Muscle of leg (tissue), 11 donors: ENCODE measurements around the gene DNAJC15. TPM values are rescaled to one million over a fixed set of nuclear protein-coding genes. Genes with fewer than 3 reads are reported as not detected.
"Not testable (repeated sequence)": the region's sequence is repeated elsewhere in the genome, so short reads cannot be mapped to it uniquely, and the experiment has no call there.

Source experiments
- DNase-seq: peaks from one replicate; pipeline ENCODE4 v3.0.0; 2013
- H3K27ac ChIP-seq: one replicate; pipeline ENCODE4 v1.5.1; 2013; ENCODE audit warnings: mild to moderate bottlenecking, low read length, control low read depth
- H3K27me3 ChIP-seq: one replicate; pipeline ENCODE4 v1.6.1; 2013; ENCODE audit warnings: low read length; ENCODE audit not compliant: control insufficient read depth, insufficient read depth
- H3K36me3 ChIP-seq: one replicate; pipeline ENCODE4 v1.6.1; 2013; ENCODE audit warnings: low read length; ENCODE audit not compliant: control insufficient read depth, insufficient read depth
- H3K4me1 ChIP-seq: one replicate; pipeline ENCODE4 v1.6.1; 2013; ENCODE audit warnings: low read length; ENCODE audit not compliant: control insufficient read depth, insufficient read depth
- H3K4me3 ChIP-seq: one replicate; pipeline ENCODE4 v1.5.1; 2013; ENCODE audit warnings: low read length, control low read depth
- H3K9me3 ChIP-seq: replicated peaks from 2 replicates; pipeline ENCODE4 v1.6.1; 2013; ENCODE audit warnings: low read depth, low read length; ENCODE audit not compliant: control insufficient read depth
- WGBS: methylation state at CpG from one replicate; pipeline ENCODE4 v1.1.5; 2013; ENCODE audit warnings: missing lambda C conversion rate; ENCODE audit not compliant: insufficient coverage; 5-methylcytosine and 5-hydroxymethylcytosine counted together
- polyA plus RNA-seq, 8 donors: library from polyadenylated mRNA; unstranded; fragments of 120-200 nt; gene quantifications; one replicate each; pipeline versions ENCODE4 v1.2.1 to v1.2.3, GENCODE V29; 2013; ENCODE audit warnings: inconsistent platforms in 1 of 8, low replicate concordance in 1 of 8; ENCODE audit not compliant: insufficient read length in 8 of 8, insufficient read depth in 1 of 8
- total RNA-seq: library from RNA; stranded (reverse); fragments of 120-200 nt; gene quantifications from one replicate; pipeline ENCODE4 v1.2.4, GENCODE V29; 2013

Gene DNAJC15
- total and polyA plus RNA-seq, 9 donors: 14.4 to 23.7 (median 20.2) TPM

GRCh38 chr13:42986176-42986574 lies 37.2 kb upstream of the DNAJC15 start:
- Histone ChIP-seq H3K4me1 (peaks cover 7% of the 10 kb centered on the region), H3K27ac (no peak overlapping the region), H3K9me3 (no peaks in the 10 kb centered on the region), H3K27me3 (no peaks in the 10 kb centered on the region), H3K4me3 (no peak overlapping the region), H3K36me3 (peaks cover 6% of the 10 kb centered on the region)
- DNase-seq: no peak
- WGBS: no CpG with 5 or more reads among the region's 7 CpGs

GRCh38 chr13:42990291-42991232 lies 32.8 kb upstream of the DNAJC15 start:
- Histone ChIP-seq H3K4me1 (peaks cover 15% of the 10 kb centered on the region), H3K27me3 (no peaks in the 10 kb centered on the region), H3K4me3 (peak overlapping the region; percentile 66), H3K36me3 (peaks cover 6% of the 10 kb centered on the region), H3K9me3 (no peaks in the 10 kb centered on the region), H3K27ac (peak overlapping the region; percentile 88)
- DNase-seq: peak; percentile 89
- no CpG with 5 or more reads among the region's 10 CpGs for WGBS

GRCh38 chr13:42991233-42991897 lies 32.0 kb upstream of the DNAJC15 start:
- H3K27me3 ChIP-seq, H3K9me3 ChIP-seq, DNase-seq, H3K36me3 ChIP-seq: not testable (repeated sequence)
- H3K4me3 ChIP-seq: peak overlapping the region; percentile 66
- peak overlapping the region; percentile 88 for H3K27ac ChIP-seq
- H3K4me1 ChIP-seq: peaks cover 11% of the 10 kb centered on the region
- WGBS: 79% methylated on average over 8 of the region's 15 CpGs

GRCh38 chr13:42991898-42992763 lies 31.3 kb upstream of the DNAJC15 start, which contains the start of gene EPSTI1:
EPSTI1 (minus strand) TSS chr13:42992241; CDS start chr13:42992165, 76 bp downstream.
- H3K27me3 ChIP-seq: no peaks in the 10 kb centered on the region
- peaks cover 11% of the 10 kb centered on the region for H3K4me1 ChIP-seq
- peak within 1 kb of the TSS; percentile 66 for H3K4me3 ChIP-seq
- peak; percentile 90 for DNase-seq
- WGBS: 1% methylated on average over 37 of the region's 45 CpGs
- no peaks in the 10 kb centered on the region for H3K36me3 ChIP-seq
- peak within 1 kb of the TSS; percentile 88 for H3K27ac ChIP-seq
- no peaks in the 10 kb centered on the region for H3K9me3 ChIP-seq

DNA sequence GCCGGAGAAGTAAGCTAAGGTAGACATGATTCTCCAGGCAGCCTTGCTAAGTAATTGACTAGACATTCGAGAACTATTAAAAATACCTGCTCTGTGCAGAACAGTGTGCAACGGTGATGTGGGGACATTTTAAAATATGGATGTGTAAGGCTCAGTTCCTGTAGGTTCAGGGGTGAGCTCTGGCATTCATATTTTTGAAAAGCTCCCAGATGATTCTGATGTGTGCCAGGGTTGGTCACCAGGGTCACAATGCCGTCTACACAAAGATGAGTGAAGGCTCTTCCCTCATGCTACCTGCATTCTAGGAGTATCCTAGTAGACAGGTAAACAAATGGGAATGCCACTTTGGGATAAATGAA lies 30.6 kb upstream of the DNAJC15 start:
- Histone ChIP-seq H3K9me3 (no peaks in the 10 kb centered on the region), H3K4me1 (peaks cover 11% of the 10 kb centered on the region), H3K36me3 (no peaks in the 10 kb centered on the region), H3K27me3 (no peaks in the 10 kb centered on the region), H3K4me3 (peak overlapping the region; percentile 66), H3K27ac (peak overlapping the region; percentile 88)
- 71% methylated on average over 3 of the region's 4 CpGs for WGBS
- DNase-seq: no peak

- no CpG with 5 or more reads among the region's 1 CpG for WGBS
- no peaks in the 10 kb centered on the region for H3K9me3 ChIP-seq
Observed at GRCh38 chr13:42994878-42995277, 28.5 kb upstream of the DNAJC15 start.

GRCh38 chr13:42996584-42996983 lies 26.8 kb upstream of the DNAJC15 start:
- peaks cover 5% of the 10 kb centered on the region for H3K4me1 ChIP-seq
- no CpG with 5 or more reads among the region's 3 CpGs for WGBS
- no peaks in the 10 kb centered on the region for H3K27me3 ChIP-seq
- no peaks in the 10 kb centered on the region for H3K9me3 ChIP-seq
- no peaks in the 10 kb centered on the region for H3K36me3 ChIP-seq
- DNase-seq: no peak
- no peak overlapping the region for H3K27ac ChIP-seq
- no peak overlapping the region for H3K4me3 ChIP-seq

More at GRCh38 chr13:42994878-42995277, 28.5 kb upstream of the DNAJC15 start:
- Histone ChIP-seq H3K36me3 (no peaks in the 10 kb centered on the region), H3K4me3 (no peak overlapping the region), H3K27ac (no peak overlapping the region), H3K27me3 (no peaks in the 10 kb centered on the region), H3K4me1 (peaks cover 11% of the 10 kb centered on the region)
- no peak for DNase-seq

- Histone ChIP-seq H3K27ac (no peak overlapping the region), H3K9me3 (no peaks in the 10 kb centered on the region), H3K36me3 (no peaks in the 10 kb centered on the region), H3K4me1 (peaks cover 5% of the 10 kb centered on the region), H3K27me3 (no peaks in the 10 kb centered on the region), H3K4me3 (no peak overlapping the region)
- no peak for DNase-seq
- 75% methylated on average over 1 of the region's 2 CpGs for WGBS
Observed at GRCh38 chr13:42997381-42997780, 26.0 kb upstream of the DNAJC15 start.

GRCh38 chr13:42999491-42999890 lies 23.9 kb upstream of the DNAJC15 start:
- 100% methylated on average over 2 of the region's 2 CpGs for WGBS
- no peaks in the 10 kb centered on the region for H3K36me3 ChIP-seq

More at GRCh38 chr13:42999491-42999890, 23.9 kb upstream of the DNAJC15 start:
- Histone ChIP-seq H3K9me3 (no peaks in the 10 kb centered on the region), H3K4me3 (no peak overlapping the region), H3K27ac (no peak overlapping the region), H3K4me1 (no peaks in the 10 kb centered on the region), H3K27me3 (no peaks in the 10 kb centered on the region)
- no peak for DNase-seq
